ENCODE measurements around the gene EGFL7. TPM values are rescaled to one million over a fixed set of nuclear protein-coding genes. Genes with fewer than 3 reads are reported as not detected.

Gene EGFL7
- total and polyA plus RNA-seq, 2 of the 13 experiments (the other 11 are each of a cell fraction or from before 2014, with no cell fraction given), result 0.20 to 5.1 TPM

DNA sequence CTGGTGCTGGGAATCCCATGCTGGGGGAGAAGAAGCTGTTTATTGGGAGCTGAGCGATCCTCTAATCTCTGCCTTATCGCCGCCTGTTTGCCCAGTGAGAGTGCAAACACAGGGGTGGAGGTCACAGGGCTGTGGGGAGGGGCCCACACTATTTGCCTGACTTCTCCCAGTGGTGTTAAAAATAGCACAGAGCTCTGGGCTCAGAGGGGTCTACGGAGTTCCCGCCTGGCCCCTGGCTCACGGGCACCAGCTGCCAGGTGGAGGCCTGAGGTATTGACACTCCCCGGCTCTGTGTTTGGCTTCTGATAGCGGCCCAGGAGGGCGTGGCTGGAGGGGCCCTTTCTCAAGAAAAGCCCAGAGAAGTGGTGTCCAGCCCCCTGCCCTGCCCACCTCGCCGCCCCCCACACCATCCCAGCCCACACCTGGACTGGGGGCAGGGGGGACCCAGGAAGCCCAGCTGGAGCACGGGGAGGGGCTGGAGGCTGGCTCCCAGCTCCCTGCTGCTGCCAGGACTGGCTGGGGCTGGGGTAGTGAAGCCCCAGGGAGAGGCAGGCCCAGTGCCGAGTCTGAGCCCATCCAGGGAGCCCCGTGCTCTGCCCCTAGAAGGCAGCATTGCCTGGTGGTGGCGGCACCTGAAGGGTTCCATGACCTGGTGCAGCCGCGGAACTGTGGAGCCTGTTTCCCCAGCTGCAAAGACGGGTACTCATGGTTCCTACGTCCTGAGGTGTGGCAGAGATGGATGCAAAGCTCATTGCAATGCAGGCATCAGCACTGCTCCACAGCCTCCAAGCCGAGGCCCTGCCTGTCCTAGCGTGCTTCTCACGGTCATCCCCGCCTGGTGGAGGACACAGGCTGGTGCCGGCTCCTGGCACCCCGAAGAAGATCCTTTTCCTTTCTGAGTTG lies 35.7 kb upstream of the EGFL7 start (continued):
- TF ChIP-seq TSC22D2 (CRISPR knock-in tag; IDR thresholded peaks at IDR 0.05; ENCODE audit: borderline replicate concordance) (peak; percentile 68; the same call in 1 of the 2 replicates), ARID2 (CRISPR knock-in tag; IDR thresholded peaks at IDR 0.05; ENCODE audit: borderline replicate concordance) (no peak), HOXA9 (CRISPR knock-in tag; IDR thresholded peaks at IDR 0.05; ENCODE audit: borderline replicate concordance) (no peak), ZSCAN12 (CRISPR knock-in tag; IDR thresholded peaks at IDR 0.05) (0 out of 2 replicates have a peak, but pooled peaks have one; percentile 45), ZFP36 (IDR thresholded peaks at IDR 0.05; ENCODE audit: borderline replicate concordance, low read depth, low read length, partially characterized antibody) (peak; percentile 66), SSRP1 (CRISPR knock-in tag; IDR thresholded peaks at IDR 0.05) (no peak), ZNF605 (CRISPR knock-in tag; IDR thresholded peaks at IDR 0.05) (peak; percentile 47; the same call in 1 of the 2 replicates), NFE2L1 (CRISPR knock-in tag; IDR thresholded peaks at IDR 0.05; ENCODE audit: borderline replicate concordance) (no peak), ZNF292 (CRISPR knock-in tag; IDR thresholded peaks at IDR 0.05; ENCODE audit: borderline replicate concordance, low read depth) (no peak), NR2F2 (IDR thresholded peaks at IDR 0.05; ENCODE audit: borderline replicate concordance, low read depth) (peak; percentile 99), MYC (CRISPR knock-in tag; IDR thresholded peaks at IDR 0.05; ENCODE audit: borderline replicate concordance) (peak; percentile 57; the same call in 1 of the 2 replicates), HES4 (CRISPR knock-in tag; IDR thresholded peaks at IDR 0.05; ENCODE audit: borderline replicate concordance) (no peak), PRPF4 (IDR thresholded peaks at IDR 0.05; ENCODE audit: low read depth, low read length, poor library complexity, severe bottlenecking) (no peak), ZNF264 (CRISPR knock-in tag; IDR thresholded peaks at IDR 0.05) (0 out of 2 replicates have a peak, but pooled peaks have one; percentile 41), MTA1 (CRISPR knock-in tag; IDR thresholded peaks at IDR 0.05; ENCODE audit: borderline replicate concordance) (0 out of 2 replicates have a peak, but pooled peaks have one; percentile 21)
- TF ChIP-seq, protein P1, sequence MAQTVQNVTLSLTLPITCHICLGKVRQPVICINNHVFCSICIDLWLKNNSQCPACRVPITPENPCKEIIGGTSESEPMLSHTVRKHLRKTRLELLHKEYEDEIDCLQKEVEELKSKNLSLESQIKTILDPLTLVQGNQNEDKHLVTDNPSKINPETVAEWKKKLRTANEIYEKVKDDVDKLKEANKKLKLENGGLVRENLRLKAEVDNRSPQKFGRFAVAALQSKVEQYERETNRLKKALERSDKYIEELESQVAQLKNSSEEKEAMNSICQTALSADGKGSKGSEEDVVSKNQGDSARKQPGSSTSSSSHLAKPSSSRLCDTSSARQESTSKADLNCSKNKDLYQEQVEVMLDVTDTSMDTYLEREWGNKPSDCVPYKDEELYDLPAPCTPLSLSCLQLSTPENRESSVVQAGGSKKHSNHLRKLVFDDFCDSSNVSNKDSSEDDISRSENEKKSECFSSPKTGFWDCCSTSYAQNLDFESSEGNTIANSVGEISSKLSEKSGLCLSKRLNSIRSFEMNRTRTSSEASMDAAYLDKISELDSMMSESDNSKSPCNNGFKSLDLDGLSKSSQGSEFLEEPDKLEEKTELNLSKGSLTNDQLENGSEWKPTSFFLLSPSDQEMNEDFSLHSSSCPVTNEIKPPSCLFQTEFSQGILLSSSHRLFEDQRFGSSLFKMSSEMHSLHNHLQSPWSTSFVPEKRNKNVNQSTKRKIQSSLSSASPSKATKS (CRISPR knock-in tag; IDR thresholded peaks at IDR 0.05), result no peak
- TF ChIP-seq, protein P2, sequence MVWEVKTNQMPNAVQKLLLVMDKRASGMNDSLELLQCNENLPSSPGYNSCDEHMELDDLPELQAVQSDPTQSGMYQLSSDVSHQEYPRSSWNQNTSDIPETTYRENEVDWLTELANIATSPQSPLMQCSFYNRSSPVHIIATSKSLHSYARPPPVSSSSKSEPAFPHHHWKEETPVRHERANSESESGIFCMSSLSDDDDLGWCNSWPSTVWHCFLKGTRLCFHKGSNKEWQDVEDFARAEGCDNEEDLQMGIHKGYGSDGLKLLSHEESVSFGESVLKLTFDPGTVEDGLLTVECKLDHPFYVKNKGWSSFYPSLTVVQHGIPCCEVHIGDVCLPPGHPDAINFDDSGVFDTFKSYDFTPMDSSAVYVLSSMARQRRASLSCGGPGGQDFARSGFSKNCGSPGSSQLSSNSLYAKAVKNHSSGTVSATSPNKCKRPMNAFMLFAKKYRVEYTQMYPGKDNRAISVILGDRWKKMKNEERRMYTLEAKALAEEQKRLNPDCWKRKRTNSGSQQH (CRISPR knock-in tag; IDR thresholded peaks at IDR 0.05; ENCODE audit: low read depth), result no peak
- TF ChIP-seq, protein P3, sequence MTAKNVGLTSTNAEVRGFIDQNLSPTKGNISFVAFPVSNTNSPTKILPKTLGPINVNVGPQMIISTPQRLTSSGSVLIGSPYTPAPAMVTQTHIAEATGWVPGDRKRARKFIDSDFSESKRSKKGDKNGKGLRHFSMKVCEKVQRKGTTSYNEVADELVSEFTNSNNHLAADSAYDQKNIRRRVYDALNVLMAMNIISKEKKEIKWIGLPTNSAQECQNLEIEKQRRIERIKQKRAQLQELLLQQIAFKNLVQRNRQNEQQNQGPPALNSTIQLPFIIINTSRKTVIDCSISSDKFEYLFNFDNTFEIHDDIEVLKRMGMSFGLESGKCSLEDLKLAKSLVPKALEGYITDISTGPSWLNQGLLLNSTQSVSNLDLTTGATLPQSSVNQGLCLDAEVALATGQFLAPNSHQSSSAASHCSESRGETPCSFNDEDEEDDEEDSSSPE (CRISPR knock-in tag; IDR thresholded peaks at IDR 0.05), result peak; percentile 60; the same call in 1 of the 2 replicates
- TF ChIP-seq, protein P4, sequence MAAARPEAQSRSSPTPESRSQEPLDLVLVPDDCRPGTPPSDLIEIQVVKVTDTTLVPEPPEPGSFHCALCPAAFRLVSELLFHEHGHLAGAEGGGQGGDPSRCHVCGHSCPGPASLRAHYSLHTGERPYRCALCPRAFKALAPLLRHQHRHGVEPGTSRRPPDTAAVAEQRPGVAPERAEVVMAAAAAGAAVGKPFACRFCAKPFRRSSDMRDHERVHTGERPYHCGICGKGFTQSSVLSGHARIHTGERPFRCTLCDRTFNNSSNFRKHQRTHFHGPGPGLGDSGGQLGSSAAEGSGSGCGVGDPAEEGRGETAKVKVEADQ (CRISPR knock-in tag; IDR thresholded peaks at IDR 0.05; ENCODE audit: borderline replicate concordance), result no peak; the same call in 1 of the 2 replicates

All from HepG2 (cell line).